Muscle layer of duodenum (tissue), 2 donors: Measurements from ENCODE around the gene EEIG1.

ENCODE experiments used
- H3K27ac ChIP-seq: one replicate; pipeline ENCODE4 v1.7.0; 2013; ENCODE audit warnings: mild to moderate bottlenecking, low read length
- H3K27me3 ChIP-seq: one replicate; pipeline ENCODE4 v1.7.0; 2013; ENCODE audit warnings: low read depth, mild to moderate bottlenecking, control low read depth, low read length
- H3K36me3 ChIP-seq, 2 donors: one replicate each; pipeline ENCODE4 v1.7.0; 2013; ENCODE audit warnings: low read length in 2 of 2, control low read depth in 1 of 2, mild to moderate bottlenecking in 1 of 2; ENCODE audit not compliant: insufficient read depth in 2 of 2, control insufficient read depth in 1 of 2
- H3K4me1 ChIP-seq, 2 donors: one replicate each; pipeline ENCODE4 v1.7.0; 2013; ENCODE audit warnings: low read length in 2 of 2, mild to moderate bottlenecking in 2 of 2, control low read depth in 1 of 2, moderate library complexity in 1 of 2; ENCODE audit not compliant: insufficient read depth in 2 of 2, control insufficient read depth in 1 of 2
- H3K4me3 ChIP-seq, 2 donors: one replicate each; pipeline ENCODE4 v1.7.0; 2013; ENCODE audit warnings: low read length in 2 of 2, low read depth in 1 of 2, mild to moderate bottlenecking in 1 of 2
- H3K9me3 ChIP-seq, 2 donors: one replicate each; pipeline ENCODE4 v1.7.0; 2013; ENCODE audit warnings: low read length in 2 of 2, control low read depth in 1 of 2, mild to moderate bottlenecking in 1 of 2; ENCODE audit not compliant: control insufficient read depth in 1 of 2
- donor health status: healthy.

Gene EEIG1

GRCh38 chr9:127973169-127974000 is 7.4 kb downstream of the EEIG1 start:
- H3K36me3 ChIP-seq = no peaks in the 10 kb centered on the region
- H3K27ac ChIP-seq = peak overlapping the region; percentile 72
- peaks cover 64 to 95% of the 10 kb centered on the region in 2 donors for H3K4me1 ChIP-seq
- no peaks in the 10 kb centered on the region for H3K9me3 ChIP-seq
- no peaks in the 10 kb centered on the region for H3K27me3 ChIP-seq
- H3K4me3 ChIP-seq = peak overlapping the region; percentile 11 to 20

DNA sequence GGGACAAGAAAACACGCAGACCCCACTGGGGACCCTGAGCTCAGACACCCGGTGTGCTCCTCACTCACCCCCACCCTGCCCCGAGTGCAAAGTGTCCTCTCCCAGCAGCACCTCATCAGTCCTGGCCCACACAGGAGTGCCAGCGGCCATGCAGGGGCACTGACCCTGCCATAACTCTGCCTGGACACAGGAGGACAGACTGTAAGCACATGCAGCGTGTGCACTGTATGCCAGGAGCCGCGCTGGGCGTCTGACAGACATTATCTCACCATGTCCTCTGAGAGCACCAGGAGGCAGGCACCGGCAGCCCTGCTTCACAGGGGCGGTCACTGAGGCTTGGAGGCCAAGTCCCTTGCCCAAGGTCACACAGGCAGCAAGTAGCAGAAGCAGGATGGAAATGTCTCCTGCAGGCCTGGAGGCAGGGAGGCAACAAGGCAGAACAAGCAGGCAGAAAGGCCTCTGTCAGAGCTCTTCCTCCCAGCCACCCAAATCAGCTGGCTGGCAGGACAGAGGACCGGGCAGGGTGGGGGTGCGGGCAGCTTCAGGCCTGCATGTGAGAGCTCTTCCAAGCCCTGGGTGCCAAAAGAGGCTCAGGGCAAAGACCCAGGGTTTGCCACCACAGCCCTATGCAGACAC is 8.4 kb downstream of the EEIG1 start:
- Histone ChIP-seq H3K27ac (peak overlapping the region; percentile 72), H3K27me3 (no peaks in the 10 kb centered on the region), H3K4me3 (peak overlapping the region; percentile 7 to 18), H3K4me1 (peaks cover 72 to 94% of the 10 kb centered on the region in 2 donors), H3K9me3 (no peaks in the 10 kb centered on the region), H3K36me3 (no peaks in the 10 kb centered on the region)

- Histone ChIP-seq H3K4me1 (peaks cover 72 to 94% of the 10 kb centered on the region in 2 donors), H3K36me3 (no peaks in the 10 kb centered on the region), H3K27me3 (no peaks in the 10 kb centered on the region), H3K9me3 (no peaks in the 10 kb centered on the region), H3K4me3 (peak overlapping the region; percentile 7 to 18), H3K27ac (peak overlapping the region; percentile 62)
Measured at GRCh38 chr9:127971357-127972235, 9.2 kb downstream of the EEIG1 start.

DNA sequence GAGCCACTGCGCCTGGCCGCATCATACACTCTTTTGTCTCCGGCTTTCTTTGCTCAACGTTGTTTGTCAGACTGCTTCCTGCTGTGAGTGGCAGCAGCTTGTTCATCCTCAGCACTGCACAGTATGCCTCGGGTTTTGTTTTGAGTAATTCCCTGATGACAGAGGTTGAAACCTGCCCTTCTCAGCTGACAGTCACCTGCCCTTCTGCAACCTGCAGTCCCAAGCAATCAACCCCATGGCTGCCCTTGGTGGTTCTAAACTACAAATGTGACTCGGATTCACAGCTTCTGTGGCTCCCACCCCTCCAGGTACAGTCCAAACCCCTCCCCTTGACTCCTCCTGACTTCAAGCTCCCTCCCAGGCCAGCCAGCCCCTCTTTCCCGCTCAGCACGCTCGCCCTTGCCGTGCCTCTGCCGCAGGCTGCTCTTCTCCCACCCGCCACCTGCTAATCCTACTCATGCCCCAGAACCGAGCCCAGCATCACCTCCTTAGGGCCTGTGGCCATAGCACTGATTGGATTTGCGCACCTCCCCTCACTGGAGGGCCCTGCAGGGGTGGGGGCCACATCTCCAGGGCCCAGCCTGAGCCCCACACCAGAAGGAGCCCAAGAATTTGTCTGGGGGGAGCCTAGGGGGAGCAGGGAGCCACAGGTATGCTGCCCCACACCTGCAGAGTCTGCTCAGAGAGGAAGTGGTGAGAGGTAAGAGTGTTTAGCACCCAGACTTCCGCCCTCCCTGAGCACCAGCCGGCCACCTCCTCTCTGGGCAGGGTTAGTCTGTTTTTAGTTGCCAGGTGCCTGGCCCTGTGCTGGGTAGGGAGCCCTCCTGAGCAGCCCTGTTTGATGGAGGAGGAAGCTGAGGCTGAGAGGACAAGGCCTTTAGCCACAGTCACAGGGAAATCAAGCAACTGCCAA is 10.1 kb downstream of the EEIG1 start:
- H3K9me3 ChIP-seq = no peaks in the 10 kb centered on the region
- no peak overlapping the region for H3K27ac ChIP-seq
- H3K27me3 ChIP-seq = no peaks in the 10 kb centered on the region
- H3K4me3 ChIP-seq = no peak overlapping the region
- peaks cover 69 to 92% of the 10 kb centered on the region in 2 donors for H3K4me1 ChIP-seq
- H3K36me3 ChIP-seq = no peaks in the 10 kb centered on the region

DNA sequence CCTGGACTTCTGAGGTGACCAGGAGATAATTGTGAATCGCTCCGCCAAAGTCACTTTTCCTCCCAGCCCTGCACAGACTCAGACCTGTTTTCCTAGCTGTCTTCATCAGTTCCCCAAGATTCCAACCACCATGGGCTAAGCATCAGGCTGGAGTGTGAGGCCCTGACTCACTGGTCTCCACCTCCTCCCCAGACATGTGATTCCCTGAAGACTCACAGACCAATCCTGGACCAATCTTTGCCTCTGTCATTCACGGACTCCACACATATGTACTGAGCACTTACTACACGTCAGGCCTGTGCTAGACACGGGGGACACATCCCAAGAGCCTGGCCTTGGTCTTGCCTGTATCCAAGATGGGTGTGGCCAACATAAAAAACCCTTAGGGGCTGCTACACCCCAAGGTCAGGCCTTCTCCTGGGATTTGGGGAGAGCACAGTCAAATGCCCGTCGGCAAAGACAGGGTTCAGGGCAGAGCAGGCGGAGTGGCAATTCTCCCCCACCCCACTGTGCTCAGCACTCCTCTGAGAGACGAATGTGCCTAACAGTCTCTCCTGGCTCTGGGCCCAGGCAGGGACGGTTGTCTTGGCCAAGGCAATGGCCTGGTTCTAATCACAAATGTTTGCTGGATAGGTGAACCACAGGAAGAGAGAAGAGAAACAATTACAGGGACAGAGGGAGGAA is 11.9 kb downstream of the EEIG1 start:
- Histone ChIP-seq H3K27me3 (no peaks in the 10 kb centered on the region), H3K9me3 (no peaks in the 10 kb centered on the region), H3K4me3 (peak overlapping the region in 1 of 2 donors; percentile 34), H3K27ac (peak overlapping the region; percentile 97), H3K4me1 (peaks cover 76 to 82% of the 10 kb centered on the region in 2 donors), H3K36me3 (no peaks in the 10 kb centered on the region)

- peaks cover 72 to 82% of the 10 kb centered on the region in 2 donors for H3K4me1 ChIP-seq
- H3K27me3 ChIP-seq = no peaks in the 10 kb centered on the region
- H3K4me3 ChIP-seq = no peak overlapping the region
Measured at GRCh38 chr9:127968042-127968441, 12.7 kb downstream of the EEIG1 start.

GRCh38 chr9:127967151-127967809 is 13.5 kb downstream of the EEIG1 start:
- Histone ChIP-seq H3K4me1 (peaks cover 71 to 82% of the 10 kb centered on the region in 2 donors), H3K27me3 (no peaks in the 10 kb centered on the region), H3K36me3 (no peaks in the 10 kb centered on the region), H3K27ac (peak overlapping the region; percentile 97), H3K4me3 (peak overlapping the region in 1 of 2 donors; percentile 1), H3K9me3 (no peaks in the 10 kb centered on the region)

More at GRCh38 chr9:127968042-127968441, 12.7 kb downstream of the EEIG1 start:
- no peaks in the 10 kb centered on the region for H3K36me3 ChIP-seq
- H3K9me3 ChIP-seq = no peaks in the 10 kb centered on the region
- H3K27ac ChIP-seq = peak overlapping the region; percentile 97

- peak overlapping the region; percentile 97 for H3K27ac ChIP-seq
- H3K27me3 ChIP-seq = no peaks in the 10 kb centered on the region
- no peaks in the 10 kb centered on the region for H3K36me3 ChIP-seq
- no peaks in the 10 kb centered on the region for H3K9me3 ChIP-seq
- peaks cover 65 to 78% of the 10 kb centered on the region in 2 donors for H3K4me1 ChIP-seq
- peak overlapping the region in 1 of 2 donors; percentile 27 for H3K4me3 ChIP-seq
Measured at GRCh38 chr9:127966416-127967150, 14.2 kb downstream of the EEIG1 start.

DNA sequence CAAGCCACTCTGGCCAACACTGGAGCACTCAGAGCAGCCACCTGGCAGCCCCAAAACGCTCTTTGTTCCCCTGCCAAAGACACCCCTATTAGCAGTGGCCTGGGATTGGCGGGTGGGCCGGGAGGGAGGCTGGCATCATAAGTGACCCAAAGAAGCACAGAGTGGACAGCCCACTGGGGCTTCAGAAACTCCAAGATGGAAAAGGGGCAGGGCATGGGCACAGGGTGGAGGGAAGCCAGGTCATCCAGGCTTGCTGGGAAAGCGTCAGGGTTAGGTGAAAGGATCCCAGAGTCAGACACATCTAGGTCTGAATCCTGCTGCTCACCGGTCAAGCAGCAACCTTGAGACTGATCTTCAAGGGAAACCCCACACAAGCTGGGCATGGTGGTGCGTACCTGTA is 14.8 kb downstream of the EEIG1 start:
- peak overlapping the region in 1 of 2 donors; percentile 27 for H3K4me3 ChIP-seq

More for the DNA sequence above, 14.8 kb downstream of the EEIG1 start:
- H3K4me1 ChIP-seq = peaks cover 61 to 77% of the 10 kb centered on the region in 2 donors
- H3K9me3 ChIP-seq = no peaks in the 10 kb centered on the region
- no peaks in the 10 kb centered on the region for H3K27me3 ChIP-seq
- no peaks in the 10 kb centered on the region for H3K36me3 ChIP-seq
- peak overlapping the region; percentile 97 for H3K27ac ChIP-seq
